Prostate gland (tissue), 2 donors: ENCODE results near the gene MAOA.

Experiments
- CTCF ChIP-seq, 4 experiments: fragments of 200-600 bp in 2 of 4; fragments of 450-650 bp in 2 of 4; sonication (generic) in 2 of 4; IDR thresholded peaks; 1 replicate in 3 of 4; 2 replicates in 1 of 4; pipeline ENCODE4 v1.5.1; 2016 to 2019; ENCODE audit warnings: antibody characterized with exemption in 4 of 4, mild to moderate bottlenecking in 2 of 4, moderate library complexity in 2 of 4
- POLR2AphosphoS5 ChIP-seq: sonication (generic); formaldehyde crosslinking; IDR thresholded peaks from one replicate; pipeline ENCODE4 v1.6.1; 2017; ENCODE audit warnings: antibody characterized with exemption

DNA sequence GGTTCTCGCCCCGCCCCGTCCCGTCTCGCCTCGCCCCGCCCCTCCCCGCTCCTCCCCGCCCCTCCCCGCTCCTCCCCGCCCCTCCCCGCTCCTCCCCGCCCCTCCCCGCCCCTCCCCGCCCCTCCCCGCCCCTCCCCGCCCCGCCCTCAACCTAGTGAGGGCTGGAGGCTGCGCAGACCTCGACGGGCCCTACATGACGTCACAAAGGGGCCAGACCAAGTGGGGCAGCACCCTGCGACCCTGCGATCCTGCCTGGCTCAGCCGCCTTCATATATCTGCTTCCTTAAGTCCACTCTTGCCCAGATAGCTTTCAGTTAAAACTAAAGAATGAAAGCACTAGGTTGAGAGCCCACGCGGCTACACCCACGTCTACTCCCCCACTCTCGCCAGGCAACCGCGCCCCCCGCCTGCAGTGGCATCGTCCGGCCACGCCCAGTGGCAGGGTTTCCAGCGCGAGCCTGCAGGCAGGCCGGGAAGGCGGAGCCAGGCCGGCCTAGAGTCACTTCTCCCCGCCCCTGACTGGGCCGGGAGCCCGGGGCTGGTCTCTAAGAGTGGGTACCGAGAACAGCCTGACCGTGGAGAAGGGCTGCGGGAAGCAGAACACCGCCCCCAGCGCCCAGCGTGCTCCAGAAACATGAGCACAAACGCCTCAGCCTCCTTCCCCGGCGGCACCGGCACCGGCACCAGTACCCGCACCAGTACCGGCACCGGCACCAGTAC lies 1.5 kb upstream of the MAOA start:
- TF ChIP-seq CTCF (IDR thresholded peaks at IDR 0.05) (peak in 1 of 4 experiments; percentile 25), POLR2AphosphoS5 (peak; percentile 92)
